HCT116 (cell line): ENCODE data around the gene WWOX.

Experiments used
- CEBPB ChIP-seq: IDR thresholded peaks from 2 replicates; pipeline ENCODE4 v1.6.1; 2012; ENCODE audit warnings: low read depth
- EZH2 ChIP-seq: fragments of 200-600 bp; sonication (generic); IDR thresholded peaks from 2 replicates; pipeline ENCODE4 v1.6.1; 2017; ENCODE audit warnings: antibody characterized with exemption, mixed run types
- EZH2phosphoT487 ChIP-seq: fragments of 200-600 bp; IDR thresholded peaks from 2 replicates; pipeline ENCODE4 v1.6.1; 2018; ENCODE audit warnings: antibody characterized with exemption, borderline replicate concordance
- JUND ChIP-seq: IDR thresholded peaks from 2 replicates; pipeline ENCODE4 v1.6.1; 2012
- POLR2A ChIP-seq: IDR thresholded peaks from 2 replicates; pipeline ENCODE4 v1.7.0; 2011; ENCODE audit warnings: borderline replicate concordance; ENCODE audit not compliant: insufficient read depth, insufficient read length; ENCODE audit errors: extremely low read depth
- POLR2AphosphoS5 ChIP-seq: IDR thresholded peaks from 2 replicates; pipeline ENCODE4 v1.6.1; 2011; ENCODE audit warnings: mild to moderate bottlenecking, low read depth, low read length, moderate library complexity
- RAD21 ChIP-seq: IDR thresholded peaks from 2 replicates; pipeline ENCODE4 v1.6.1; 2012; ENCODE audit warnings: low read depth, mild to moderate bottlenecking
- SIN3A ChIP-seq: IDR thresholded peaks from 2 replicates; pipeline ENCODE4 v1.6.1; 2012; ENCODE audit warnings: low read depth
- YY1 ChIP-seq: IDR thresholded peaks from 2 replicates; pipeline ENCODE4 v1.6.1; 2011; ENCODE audit warnings: low read length, low read depth, moderate library complexity, mild to moderate bottlenecking; ENCODE audit not compliant: insufficient replicate concordance; ENCODE audit errors: extremely low read depth
- ZNF274 ChIP-seq: fragments of 200-500 bp; sonication (Bioruptor generic); IDR thresholded peaks from 2 replicates; pipeline ENCODE4 v1.6.1; 2014; ENCODE audit warnings: mild to moderate bottlenecking, low read depth, low read length, inconsistent platforms
- TF ChIP-seq, protein P1 (sequence below), 3 experiments: fragments of 200-600 bp in 1 of 3; sonication (generic) in 1 of 3; IDR thresholded peaks in 2 of 3; conservative IDR thresholded peaks in 1 of 3; 2 replicates each; pipeline ENCODE4 v1.5.1; 2012 to 2017; ENCODE audit warnings: low read depth in 2 of 3, low read length in 2 of 3, antibody characterized with exemption in 1 of 3, borderline replicate concordance in 1 of 3, control low read depth in 1 of 3, mild to moderate bottlenecking in 1 of 3, mixed read lengths in 1 of 3, mixed run types in 1 of 3, moderate library complexity in 1 of 3; ENCODE audit not compliant: insufficient read depth in 1 of 3
- TF ChIP-seq, protein P2 (sequence below): IDR thresholded peaks from 2 replicates; pipeline ENCODE4 v1.6.1; 2011; ENCODE audit warnings: mild to moderate bottlenecking, low read length, moderate library complexity; ENCODE audit not compliant: insufficient replicate concordance; ENCODE audit errors: extremely low read depth
- TF ChIP-seq, protein P3 (sequence below): IDR thresholded peaks from 2 replicates; pipeline ENCODE4 v1.6.1; 2012; ENCODE audit warnings: low read depth

GRCh38 chr16:78365366-78365765, 265.9 kb downstream of the WWOX start:
- TF ChIP-seq, protein P1, sequence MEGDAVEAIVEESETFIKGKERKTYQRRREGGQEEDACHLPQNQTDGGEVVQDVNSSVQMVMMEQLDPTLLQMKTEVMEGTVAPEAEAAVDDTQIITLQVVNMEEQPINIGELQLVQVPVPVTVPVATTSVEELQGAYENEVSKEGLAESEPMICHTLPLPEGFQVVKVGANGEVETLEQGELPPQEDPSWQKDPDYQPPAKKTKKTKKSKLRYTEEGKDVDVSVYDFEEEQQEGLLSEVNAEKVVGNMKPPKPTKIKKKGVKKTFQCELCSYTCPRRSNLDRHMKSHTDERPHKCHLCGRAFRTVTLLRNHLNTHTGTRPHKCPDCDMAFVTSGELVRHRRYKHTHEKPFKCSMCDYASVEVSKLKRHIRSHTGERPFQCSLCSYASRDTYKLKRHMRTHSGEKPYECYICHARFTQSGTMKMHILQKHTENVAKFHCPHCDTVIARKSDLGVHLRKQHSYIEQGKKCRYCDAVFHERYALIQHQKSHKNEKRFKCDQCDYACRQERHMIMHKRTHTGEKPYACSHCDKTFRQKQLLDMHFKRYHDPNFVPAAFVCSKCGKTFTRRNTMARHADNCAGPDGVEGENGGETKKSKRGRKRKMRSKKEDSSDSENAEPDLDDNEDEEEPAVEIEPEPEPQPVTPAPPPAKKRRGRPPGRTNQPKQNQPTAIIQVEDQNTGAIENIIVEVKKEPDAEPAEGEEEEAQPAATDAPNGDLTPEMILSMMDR (IDR thresholded peaks at IDR 0.05 in 2 of 3, conservative IDR thresholded peaks at IDR 0.05 in 1 of 3; ENCODE audit: borderline replicate concordance in 1 of 3, insufficient read depth in 1 of 3, low read depth in 2 of 3, low read length in 2 of 3), result no peak
- TF ChIP-seq, protein P2, sequence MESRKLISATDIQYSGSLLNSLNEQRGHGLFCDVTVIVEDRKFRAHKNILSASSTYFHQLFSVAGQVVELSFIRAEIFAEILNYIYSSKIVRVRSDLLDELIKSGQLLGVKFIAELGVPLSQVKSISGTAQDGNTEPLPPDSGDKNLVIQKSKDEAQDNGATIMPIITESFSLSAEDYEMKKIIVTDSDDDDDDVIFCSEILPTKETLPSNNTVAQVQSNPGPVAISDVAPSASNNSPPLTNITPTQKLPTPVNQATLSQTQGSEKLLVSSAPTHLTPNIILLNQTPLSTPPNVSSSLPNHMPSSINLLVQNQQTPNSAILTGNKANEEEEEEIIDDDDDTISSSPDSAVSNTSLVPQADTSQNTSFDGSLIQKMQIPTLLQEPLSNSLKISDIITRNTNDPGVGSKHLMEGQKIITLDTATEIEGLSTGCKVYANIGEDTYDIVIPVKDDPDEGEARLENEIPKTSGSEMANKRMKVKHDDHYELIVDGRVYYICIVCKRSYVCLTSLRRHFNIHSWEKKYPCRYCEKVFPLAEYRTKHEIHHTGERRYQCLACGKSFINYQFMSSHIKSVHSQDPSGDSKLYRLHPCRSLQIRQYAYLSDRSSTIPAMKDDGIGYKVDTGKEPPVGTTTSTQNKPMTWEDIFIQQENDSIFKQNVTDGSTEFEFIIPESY, result no peak
- no peak for TF ChIP-seq POLR2A
- TF ChIP-seq SIN3A, result no peak
- TF ChIP-seq EZH2, result no peak
- TF ChIP-seq POLR2AphosphoS5, result no peak
- TF ChIP-seq CEBPB, result no peak
- TF ChIP-seq JUND, result no peak
- TF ChIP-seq YY1, result no peak
- TF ChIP-seq RAD21, result no peak
- no peak for TF ChIP-seq ZNF274
- TF ChIP-seq, protein P3, sequence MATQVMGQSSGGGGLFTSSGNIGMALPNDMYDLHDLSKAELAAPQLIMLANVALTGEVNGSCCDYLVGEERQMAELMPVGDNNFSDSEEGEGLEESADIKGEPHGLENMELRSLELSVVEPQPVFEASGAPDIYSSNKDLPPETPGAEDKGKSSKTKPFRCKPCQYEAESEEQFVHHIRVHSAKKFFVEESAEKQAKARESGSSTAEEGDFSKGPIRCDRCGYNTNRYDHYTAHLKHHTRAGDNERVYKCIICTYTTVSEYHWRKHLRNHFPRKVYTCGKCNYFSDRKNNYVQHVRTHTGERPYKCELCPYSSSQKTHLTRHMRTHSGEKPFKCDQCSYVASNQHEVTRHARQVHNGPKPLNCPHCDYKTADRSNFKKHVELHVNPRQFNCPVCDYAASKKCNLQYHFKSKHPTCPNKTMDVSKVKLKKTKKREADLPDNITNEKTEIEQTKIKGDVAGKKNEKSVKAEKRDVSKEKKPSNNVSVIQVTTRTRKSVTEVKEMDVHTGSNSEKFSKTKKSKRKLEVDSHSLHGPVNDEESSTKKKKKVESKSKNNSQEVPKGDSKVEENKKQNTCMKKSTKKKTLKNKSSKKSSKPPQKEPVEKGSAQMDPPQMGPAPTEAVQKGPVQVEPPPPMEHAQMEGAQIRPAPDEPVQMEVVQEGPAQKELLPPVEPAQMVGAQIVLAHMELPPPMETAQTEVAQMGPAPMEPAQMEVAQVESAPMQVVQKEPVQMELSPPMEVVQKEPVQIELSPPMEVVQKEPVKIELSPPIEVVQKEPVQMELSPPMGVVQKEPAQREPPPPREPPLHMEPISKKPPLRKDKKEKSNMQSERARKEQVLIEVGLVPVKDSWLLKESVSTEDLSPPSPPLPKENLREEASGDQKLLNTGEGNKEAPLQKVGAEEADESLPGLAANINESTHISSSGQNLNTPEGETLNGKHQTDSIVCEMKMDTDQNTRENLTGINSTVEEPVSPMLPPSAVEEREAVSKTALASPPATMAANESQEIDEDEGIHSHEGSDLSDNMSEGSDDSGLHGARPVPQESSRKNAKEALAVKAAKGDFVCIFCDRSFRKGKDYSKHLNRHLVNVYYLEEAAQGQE, result no peak
- TF ChIP-seq EZH2phosphoT487, result no peak
